NK-92 treated with Interleukin-12 subunit alpha and Interleukin-12 subunit beta, amount 100 ng/mL, for 24 hours (cell line): ENCODE results near the gene CDC42.
A peak's percentile ranks its signal among the peaks of the same experiment; 100 is the strongest.

ENCODE experiments used
- DNase-seq: peaks from one replicate; lab custom pipeline; 2025; lab: John Stamatoyannopoulos, UW

Gene CDC42

GRCh38 chr1:22075718-22076117 lies 23.2 kb downstream of the CDC42 start:
- DNase-seq: no peak

- DNase-seq: no peak
Measured at GRCh38 chr1:22076346-22076745, 23.8 kb downstream of the CDC42 start.

- DNase-seq: no peak
Measured at GRCh38 chr1:22077728-22078127, 25.2 kb downstream of the CDC42 start.

GRCh38 chr1:22078133-22078532 lies 25.6 kb downstream of the CDC42 start:
- DNase-seq: no peak

- DNase-seq: no peak
Measured at GRCh38 chr1:22080191-22080590, 27.7 kb downstream of the CDC42 start.

GRCh38 chr1:22088331-22088730 lies 35.8 kb downstream of the CDC42 start:
- no peak for DNase-seq

- no peak for DNase-seq
Measured at GRCh38 chr1:22089134-22089571, 36.6 kb downstream of the CDC42 start.

- DNase-seq: no peak
Measured at GRCh38 chr1:22089787-22090186, 37.3 kb downstream of the CDC42 start.

GRCh38 chr1:22090867-22091266 lies 38.4 kb downstream of the CDC42 start:
- no peak for DNase-seq

- peak; percentile 64 for DNase-seq
Measured at GRCh38 chr1:22092026-22092768, 39.7 kb downstream of the CDC42 start.

- no peak for DNase-seq
Measured at GRCh38 chr1:22093513-22093912, 41.0 kb downstream of the CDC42 start.

GRCh38 chr1:22096036-22096435 lies 43.5 kb downstream of the CDC42 start:
- no peak for DNase-seq

GRCh38 chr1:22096463-22096862 lies 44.0 kb downstream of the CDC42 start:
- no peak for DNase-seq

- DNase-seq: no peak
Measured at GRCh38 chr1:22098752-22099151, 46.2 kb downstream of the CDC42 start.

- DNase-seq: no peak
Measured at GRCh38 chr1:22100168-22100567, 47.7 kb downstream of the CDC42 start.

- DNase-seq: no peak
Measured at GRCh38 chr1:22101199-22101598, 48.7 kb downstream of the CDC42 start.

- no peak for DNase-seq
Measured at GRCh38 chr1:22101995-22102394, 49.5 kb downstream of the CDC42 start.

- no peak for DNase-seq
Measured at GRCh38 chr1:22102746-22103145, 50.2 kb downstream of the CDC42 start.

GRCh38 chr1:22104094-22104493 lies 51.6 kb downstream of the CDC42 start:
- DNase-seq: no peak

- peak; percentile 37 for DNase-seq
Measured at GRCh38 chr1:22104865-22105437, 52.4 kb downstream of the CDC42 start.

GRCh38 chr1:22105611-22106207 lies 53.2 kb downstream of the CDC42 start:
- DNase-seq: peak; percentile 8

- no peak for DNase-seq
Measured at GRCh38 chr1:22107126-22107525, 54.6 kb downstream of the CDC42 start.

GRCh38 chr1:22108339-22109105 lies 56.0 kb downstream of the CDC42 start:
- no peak for DNase-seq
